A549 (cell line): ENCODE data around the gene HOMER3. TPM values are rescaled to one million over a fixed set of nuclear protein-coding genes. Genes with fewer than 3 reads are reported as not detected.

Experiments used
- ATAC-seq, 2 experiments: fragments of 200-7000 bp in 1 of 2; fragments of >200 bp in 1 of 2; cut with Nextera tagmentation in 1 of 2; cut with Tn5 transposase in 1 of 2; 3 replicates each; pipeline versions ENCODE4 v1.8.0 to v1.9.1; 2018 to 2020; ENCODE audit warnings: mild to moderate bottlenecking in 1 of 2, moderate library complexity in 1 of 2
- CTCF ChIA-PET: fragments of 300-600 bp; sonication (Branson Sonifier 250); formaldehyde crosslinking; extraction: SDS; loops from one replicate; lab custom pipeline; 2021; ENCODE audit warnings: antibody characterized with exemption, inconsistent platforms; lab: Yijun Ruan, JAX
- POLR2A ChIA-PET: fragments of 350-600 bp; formaldehyde crosslinking; extraction: SDS; loops from one replicate; lab custom pipeline; 2021; ENCODE audit warnings: antibody characterized with exemption, inconsistent platforms; lab: Yijun Ruan, JAX
- DNase-seq, 2 experiments: peaks; one replicate each; pipeline versions ENCODE4 v3.0.0 to v3.0.0-alpha.2; 2011 to 2016; ENCODE audit warnings: low read depth in 1 of 2, low spot score in 1 of 2
- FAIRE-seq: peaks from 2 replicates; lab custom pipeline; 2011; peaks lifted over from hg19 to GRCh38; lab: Jason Lieb, UNC
- H3K27ac ChIP-seq, 2 experiments: fragments of >200 bp; sonication (Bioruptor Twin); formaldehyde crosslinking; 3 replicates each; pipeline ENCODE4 v1.5.1; 2016 to 2017
- H3K4me1 ChIP-seq: fragments of >200 bp; sonication (Bioruptor Twin); formaldehyde crosslinking; 3 replicates; pipeline ENCODE4 v1.6.1; 2016
- H3K4me2 ChIP-seq: fragments of >200 bp; sonication (Bioruptor Twin); formaldehyde crosslinking; 3 replicates; pipeline ENCODE4 v1.6.1; 2016
- H3K4me3 ChIP-seq: fragments of >200 bp; sonication (Bioruptor Twin); formaldehyde crosslinking; 3 replicates; pipeline ENCODE4 v1.5.1; 2016
- H3K9me3 ChIP-seq: fragments of >200 bp; sonication (Bioruptor Twin); formaldehyde crosslinking; 3 replicates; pipeline ENCODE4 v1.6.1; 2016
- ATOH8 ChIP-seq: fragments of 250-450 bp; sonication (Bioruptor Pico); IDR thresholded peaks from 2 replicates; pipeline ENCODE4 v1.5.0; 2020; ENCODE audit warnings: low read depth, mild to moderate bottlenecking, moderate library complexity
- CBX8 ChIP-seq: fragments of 200-600 bp; sonication (generic); IDR thresholded peaks from 2 replicates; pipeline ENCODE4 v1.6.1; 2016
- CEBPB ChIP-seq, 2 experiments: fragments of >200 bp in 1 of 2; sonication (Bioruptor Twin) in 1 of 2; formaldehyde crosslinking in 1 of 2; IDR thresholded peaks; 2 replicates each; pipeline ENCODE4 v1.6.1; 2012 to 2016
- CHD4 ChIP-seq: fragments of 200-600 bp; sonication (generic); IDR thresholded peaks from 2 replicates; pipeline ENCODE4 v1.6.1; 2016; ENCODE audit warnings: antibody characterized with exemption, mild to moderate bottlenecking, borderline replicate concordance
- CTCF ChIP-seq: fragments of >200 bp; sonication (Bioruptor Twin); formaldehyde crosslinking; IDR thresholded peaks from 3 replicates; pipeline ENCODE4 v1.5.1; 2016
- E2F6 ChIP-seq: IDR thresholded peaks from 2 replicates; pipeline ENCODE4 v1.6.1; 2012; ENCODE audit warnings: low read depth, borderline replicate concordance
- EHMT2 ChIP-seq: fragments of 200-600 bp; sonication (generic); IDR thresholded peaks from 2 replicates; pipeline ENCODE4 v1.6.1; 2016; ENCODE audit warnings: antibody characterized with exemption, low read depth, mild to moderate bottlenecking, moderate library complexity
- EP300 ChIP-seq, 2 experiments: fragments of >200 bp; sonication (Bioruptor Twin); formaldehyde crosslinking; IDR thresholded peaks; 2 replicates in 1 of 2; 3 replicates in 1 of 2; pipeline ENCODE4 v1.6.1; 2016 to 2017
- ESRRA ChIP-seq: fragments of 150-350 bp; IDR thresholded peaks from 2 replicates; pipeline ENCODE4 v1.6.1; 2014; ENCODE audit warnings: mild to moderate bottlenecking, low read length, borderline replicate concordance
- FOSB ChIP-seq: fragments of 250-450 bp; sonication (Bioruptor Pico); IDR thresholded peaks from 2 replicates; pipeline ENCODE4 v1.5.0; 2020; ENCODE audit warnings: mild to moderate bottlenecking, moderate library complexity
- FOSL2 ChIP-seq, 2 experiments: fragments of 450-650 bp in 1 of 2; fragments of >200 bp in 1 of 2; sonication (Bioruptor Twin) in 1 of 2; formaldehyde crosslinking; IDR thresholded peaks; 2 replicates each; pipeline versions ENCODE4 v1.5.0 to v1.6.1; 2016 to 2020; ENCODE audit warnings: mild to moderate bottlenecking in 1 of 2, moderate library complexity in 1 of 2
- FOXS1 ChIP-seq: fragments of 250-450 bp; sonication (Bioruptor Pico); IDR thresholded peaks from 2 replicates; pipeline ENCODE4 v1.5.0; 2020; ENCODE audit warnings: mild to moderate bottlenecking, moderate library complexity
- HDAC2 ChIP-seq: fragments of 200-600 bp; sonication (generic); IDR thresholded peaks from 2 replicates; pipeline ENCODE4 v1.6.1; 2016
- HEYL ChIP-seq: fragments of 250-450 bp; sonication (Bioruptor Pico); IDR thresholded peaks from 2 replicates; pipeline ENCODE4 v1.8.0; 2021; ENCODE audit warnings: mild to moderate bottlenecking, moderate library complexity
- HOXA7 ChIP-seq: fragments of 250-450 bp; sonication (Bioruptor Pico); IDR thresholded peaks from 2 replicates; pipeline ENCODE4 v1.5.0; 2020; ENCODE audit warnings: mild to moderate bottlenecking, moderate library complexity
- KDM5A ChIP-seq: fragments of 200-600 bp; sonication (generic); IDR thresholded peaks from 2 replicates; pipeline ENCODE4 v1.6.1; 2016; ENCODE audit warnings: antibody characterized with exemption, mild to moderate bottlenecking
- NFE2L2 ChIP-seq: fragments of 150-350 bp; conservative IDR thresholded peaks from 2 replicates; pipeline ENCODE4 v1.6.1; 2014; ENCODE audit warnings: low read length
- PBX3 ChIP-seq: IDR thresholded peaks from 2 replicates; pipeline ENCODE4 v1.6.1; 2012
- PHF8 ChIP-seq: fragments of 200-600 bp; sonication (generic); IDR thresholded peaks from 2 replicates; pipeline ENCODE4 v1.6.1; 2016; ENCODE audit warnings: low read depth, mild to moderate bottlenecking, antibody characterized with exemption, moderate library complexity, borderline replicate concordance
- RARB ChIP-seq: fragments of 250-450 bp; sonication (Bioruptor Pico); IDR thresholded peaks from 2 replicates; pipeline ENCODE4 v1.8.0; 2021; ENCODE audit warnings: mild to moderate bottlenecking, moderate library complexity
- RCOR1 ChIP-seq: fragments of 150-350 bp; IDR thresholded peaks from 2 replicates; pipeline ENCODE4 v1.6.1; 2014; ENCODE audit warnings: antibody characterized with exemption, low read length, low read depth
- RFX5 ChIP-seq: fragments of 450-650 bp; IDR thresholded peaks from 2 replicates; pipeline ENCODE4 v1.7.1; 2014; ENCODE audit warnings: antibody characterized with exemption, mild to moderate bottlenecking, moderate library complexity
- SMC3 ChIP-seq: fragments of >200 bp; sonication (Bioruptor Twin); formaldehyde crosslinking; IDR thresholded peaks from 3 replicates; pipeline ENCODE4 v1.6.1; 2018; ENCODE audit warnings: inconsistent platforms
- SREBF2 ChIP-seq: fragments of 450-650 bp; IDR thresholded peaks from 2 replicates; pipeline ENCODE4 v1.6.1; 2014; ENCODE audit warnings: mild to moderate bottlenecking, moderate library complexity
- TFCP2L1 ChIP-seq: fragments of 250-450 bp; sonication (Bioruptor Pico); IDR thresholded peaks from 2 replicates; pipeline ENCODE4 v1.5.0; 2021; ENCODE audit warnings: mild to moderate bottlenecking
- ZC3H11A ChIP-seq: fragments of 450-650 bp; IDR thresholded peaks from 2 replicates; pipeline ENCODE4 v1.6.1; 2014; ENCODE audit warnings: antibody characterized with exemption, mild to moderate bottlenecking
- ZNF302 ChIP-seq: fragments of 250-450 bp; sonication (Bioruptor Pico); IDR thresholded peaks from 2 replicates; pipeline ENCODE4 v1.9.0; 2021; ENCODE audit warnings: inconsistent platforms, mild to moderate bottlenecking, moderate library complexity
- ZSCAN20 ChIP-seq: fragments of 250-450 bp; sonication (Bioruptor Pico); IDR thresholded peaks from 2 replicates; pipeline ENCODE4 v1.8.0; 2022; ENCODE audit warnings: mild to moderate bottlenecking, moderate library complexity
- WGBS: methylation state at CpG from one replicate; pipeline ENCODE4 v1.1.6; 2017; ENCODE audit errors: missing lambda C conversion rate; 5-methylcytosine and 5-hydroxymethylcytosine counted together
- polyA plus RNA-seq, 4 experiments: library from polyadenylated mRNA; depleted of rRNA in 3 of 4; stranded (reverse); fragments of >200 nt; fragmentation: RNase III in 1 of 4; extraction: RNeasy Plus Mini Kit Qiagen cat#74134 plus additional on column Dnase treatment in 1 of 4; gene quantifications; 2 replicates in 3 of 4; 3 replicates in 1 of 4; pipeline ENCODE4 v1.2.3, GENCODE V29; 2011 to 2017
- TF ChIP-seq, protein P1 (sequence below): fragments of >200 bp; sonication (Bioruptor Twin); formaldehyde crosslinking; IDR thresholded peaks from 2 replicates; pipeline ENCODE4 v1.6.1; 2016
- TF ChIP-seq, protein P2 (sequence below): fragments of 150-350 bp; IDR thresholded peaks from 2 replicates; pipeline ENCODE4 v1.6.1; 2014; ENCODE audit warnings: low read depth, mild to moderate bottlenecking, low read length

The HOMER3 gene
- polyA plus RNA-seq, 2 of the 4 experiments (the other 2 are of a cell fraction): 9.9 to 35.4 TPM

DNA sequence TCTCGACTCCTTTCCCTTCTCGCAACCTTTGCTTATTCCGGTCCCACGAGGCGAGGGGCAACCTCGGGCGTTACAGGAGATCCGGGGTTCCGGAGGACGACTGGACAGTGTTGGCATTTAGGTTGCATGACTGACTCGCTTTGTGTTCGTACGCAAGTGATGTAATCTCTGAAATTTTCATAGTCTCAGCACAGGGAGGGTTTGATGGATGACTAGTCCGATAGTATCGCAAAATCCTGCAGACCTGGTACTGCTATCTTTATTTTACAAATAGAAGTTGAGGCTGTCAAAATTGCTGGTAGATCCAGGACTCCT lies 21.2 kb downstream of the HOMER3 start:
- H3K9me3 ChIP-seq: no peaks in the 10 kb centered on the region
- H3K4me1 ChIP-seq: peaks cover 8% of the 10 kb centered on the region; the same call in 1 of the 3 replicates
- 0 out of 6 replicates have a peak, but pooled peaks of 1 of the 2 experiments have one; percentile 4 for ATAC-seq
- no peak for DNase-seq
- TF ChIP-seq PHF8 (0 out of 2 replicates have a peak, but pooled peaks have one; percentile 46), EP300 (IDR thresholded peaks at IDR 0.05) (no peak), SMC3 (no peak), RCOR1 (no peak), ZSCAN20 (CRISPR knock-in tag) (no peak), HEYL (CRISPR knock-in tag) (no peak), KDM5A (peak; percentile 40; the same call in 1 of the 2 replicates), NFE2L2 (no peak), EHMT2 (no peak), ZC3H11A (no peak)
- TF ChIP-seq, protein P1, sequence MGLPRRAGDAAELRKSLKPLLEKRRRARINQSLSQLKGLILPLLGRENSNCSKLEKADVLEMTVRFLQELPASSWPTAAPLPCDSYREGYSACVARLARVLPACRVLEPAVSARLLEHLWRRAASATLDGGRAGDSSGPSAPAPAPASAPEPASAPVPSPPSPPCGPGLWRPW: no peak
- TF ChIP-seq, protein P2, sequence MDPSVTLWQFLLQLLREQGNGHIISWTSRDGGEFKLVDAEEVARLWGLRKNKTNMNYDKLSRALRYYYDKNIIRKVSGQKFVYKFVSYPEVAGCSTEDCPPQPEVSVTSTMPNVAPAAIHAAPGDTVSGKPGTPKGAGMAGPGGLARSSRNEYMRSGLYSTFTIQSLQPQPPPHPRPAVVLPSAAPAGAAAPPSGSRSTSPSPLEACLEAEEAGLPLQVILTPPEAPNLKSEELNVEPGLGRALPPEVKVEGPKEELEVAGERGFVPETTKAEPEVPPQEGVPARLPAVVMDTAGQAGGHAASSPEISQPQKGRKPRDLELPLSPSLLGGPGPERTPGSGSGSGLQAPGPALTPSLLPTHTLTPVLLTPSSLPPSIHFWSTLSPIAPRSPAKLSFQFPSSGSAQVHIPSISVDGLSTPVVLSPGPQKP: no peak
- 1% methylated on average over 15 of the region's 15 CpGs for WGBS
- POLR2A ChIA-PET: interaction anchor here (0.5 to 1.3 kb wide), 8 partner anchors 20 to 438 kb away, joined by 3 to 5 read pairs (median 4); partner anchors contain the start of genes CERS1 and UPF1
- H3K27ac ChIP-seq: peak overlapping the region; percentile 77 to 88
- H3K4me2 ChIP-seq: peak overlapping the region; percentile 99
- CTCF ChIA-PET: interaction anchor here (1.2 to 2.7 kb wide), 2 partner anchors 24 to 67 kb away, joined by 3 to 28 read pairs; no protein-coding TSS in a partner anchor
- H3K4me3 ChIP-seq: peak overlapping the region; percentile 91
- no peak for FAIRE-seq

DNA sequence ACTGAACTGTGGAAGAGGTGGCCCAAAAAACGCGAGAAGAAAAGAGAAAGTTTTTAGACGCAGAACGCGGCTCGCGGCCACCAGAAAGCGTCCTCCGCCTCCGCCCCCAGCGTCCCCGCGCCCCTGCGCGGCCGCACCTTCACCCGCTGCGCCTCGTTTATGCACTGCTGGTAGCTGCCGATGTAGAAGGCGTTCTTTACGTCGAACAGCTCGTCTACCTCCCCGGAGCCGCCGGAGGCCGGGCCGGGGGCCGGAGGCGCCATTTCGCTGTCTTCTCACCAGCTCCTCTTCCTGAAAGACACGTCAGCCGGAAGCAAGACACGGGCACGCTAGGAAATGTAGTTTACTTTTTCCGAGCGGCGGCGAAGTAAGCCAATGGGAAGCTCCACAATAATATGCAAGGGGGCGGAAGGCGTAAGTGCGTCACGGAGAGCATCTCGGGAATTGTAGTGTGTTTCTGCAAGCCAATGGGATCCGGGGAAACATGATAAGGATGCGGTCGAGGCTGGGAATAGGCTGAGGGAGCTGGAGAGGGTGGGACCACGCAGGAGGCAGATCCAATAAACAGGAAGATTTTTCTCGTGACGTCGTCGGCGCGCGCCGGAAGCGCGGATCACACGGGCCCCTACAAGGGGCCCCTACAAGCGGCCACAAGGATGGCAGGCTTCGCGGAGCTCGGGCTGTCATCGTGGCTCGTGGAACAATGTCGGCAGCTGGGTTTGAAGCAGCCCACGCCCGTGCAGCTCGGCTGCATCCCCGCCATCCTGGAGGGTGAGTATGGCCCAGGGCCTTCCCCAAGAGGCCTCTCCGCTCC lies 21.7 kb downstream of the HOMER3 start, which contains the start of the genes COPE and DDX49:
TSS of gene COPE (minus strand) at position 302 of the 814 bp plus-strand sequence. CDS start at position 263, 39 bp downstream.
TSS of gene DDX49 (plus strand) at position 630 of the 814 bp plus-strand sequence. CDS start at position 657, 27 bp downstream.
- H3K27ac ChIP-seq: peak within 1 kb of the TSS; percentile 81 to 95
- peak within 1 kb of the TSS; percentile 99 for H3K4me2 ChIP-seq
- FAIRE-seq: peak; percentile 28
- ChIA-PET CTCF (interaction anchor here (0.7 to 2.7 kb wide), 5 partner anchors 10 to 76 kb away, joined by 3 to 28 read pairs (median 4); no protein-coding TSS in a partner anchor), POLR2A (interaction anchor here (0.5 to 1.5 kb wide), 10 partner anchors 11 to 438 kb away, joined by 3 to 5 read pairs (median 4); partner anchors contain the start of genes CERS1 and UPF1)
- peaks cover 8% of the 10 kb centered on the region; the same call in 1 of the 3 replicates for H3K4me1 ChIP-seq
- peak; percentile 97 to 99 for DNase-seq
- H3K4me3 ChIP-seq: peak within 1 kb of the TSS; percentile 91
- 3% methylated on average over 28 of the region's 72 CpGs for WGBS
- peak; percentile 97 for ATAC-seq
- H3K9me3 ChIP-seq: no peaks in the 10 kb centered on the region
- TF ChIP-seq CBX8 (no peak), FOSB (CRISPR knock-in tag) (no peak), ATOH8 (CRISPR knock-in tag) (no peak), HEYL (CRISPR knock-in tag) (no peak), CTCF (no peak), PBX3 (peak; percentile 91), CHD4 (no peak), ZNF302 (no peak), HDAC2 (no peak), FOXS1 (CRISPR knock-in tag) (no peak), SMC3 (no peak), TFCP2L1 (CRISPR knock-in tag) (no peak), HOXA7 (CRISPR knock-in tag) (no peak), RARB (no peak), RFX5 (no peak), E2F6 (no peak), SREBF2 (no peak), CEBPB (IDR thresholded peaks at IDR 0.05) (no peak), FOSL2 (IDR thresholded peaks at IDR 0.05) (no peak), FOSL2 (CRISPR knock-in tag; IDR thresholded peaks at IDR 0.05) (peak; percentile 14; the same call in 1 of the 2 replicates), ESRRA (no peak)
- TF ChIP-seq, protein P2: no peak
